A673 (cell line): Measurements from ENCODE around the gene BCAR1. TPM values are rescaled to one million over a fixed set of nuclear protein-coding genes. Genes with fewer than 3 reads are reported as not detected.

Experiments used
- Bru-seq: library from RNA; stranded (reverse); fragments of 400-500 nt; gene quantifications from one replicate; lab custom pipeline; 2021; lab: Mats Ljungman, UMichigan
- BruChase-seq, 2 experiments: library from RNA; stranded (reverse); fragments of 400-500 nt; gene quantifications; one replicate each; lab custom pipeline; 2021; lab: Mats Ljungman, UMichigan
- BruUV-seq: library from RNA; stranded (reverse); fragments of 400-500 nt; replicated peaks from 2 replicates; lab custom pipeline; 2021; lab: Mats Ljungman, UMichigan
- CTCF ChIA-PET: fragments of 300-600 bp; sonication (Branson Sonifier 250); formaldehyde crosslinking; loops from one replicate; lab custom pipeline; 2022; ENCODE audit warnings: antibody characterized with exemption; lab: Charles Lee
- POLR2A ChIA-PET: fragments of 300-600 bp; sonication (Branson Sonifier 250); formaldehyde crosslinking; loops from one replicate; lab custom pipeline; 2022; ENCODE audit warnings: antibody characterized with exemption; ENCODE audit not compliant: low non-redundant PET; lab: Charles Lee
- DNase-seq: peaks from one replicate; pipeline ENCODE4 v3.0.0-alpha.2; 2015; ENCODE audit warnings: low spot score
- H3K27ac ChIP-seq: fragments of 200-600 bp; sonication (generic); 2 replicates; pipeline ENCODE4 v1.5.1; 2016; ENCODE audit warnings: mixed run types, low read depth, mild to moderate bottlenecking, mixed read lengths, antibody characterized with exemption, low read length; ENCODE audit not compliant: poor library complexity, severe bottlenecking
- H3K27me3 ChIP-seq: fragments of 200-600 bp; sonication (generic); replicated peaks from 2 replicates; pipeline ENCODE4 v1.6.1; 2017; ENCODE audit warnings: mixed run types, low read depth, mild to moderate bottlenecking, mixed read lengths, antibody characterized with exemption, low read length; ENCODE audit not compliant: insufficient read depth, poor library complexity
- H3K36me3 ChIP-seq: fragments of 200-600 bp; sonication (generic); 2 replicates; pipeline ENCODE4 v1.6.1; 2016; ENCODE audit warnings: mixed run types, mild to moderate bottlenecking, mixed read lengths, antibody characterized with exemption, low read length; ENCODE audit not compliant: insufficient read depth, poor library complexity, severe bottlenecking
- H3K4me1 ChIP-seq: fragments of 200-600 bp; sonication (generic); 2 replicates; pipeline ENCODE4 v1.6.1; 2017; ENCODE audit warnings: mixed run types, mild to moderate bottlenecking, mixed read lengths, antibody characterized with exemption, low read length; ENCODE audit not compliant: insufficient read depth, poor library complexity, severe bottlenecking
- H3K4me3 ChIP-seq: fragments of 200-600 bp; sonication (generic); 2 replicates; pipeline ENCODE4 v1.5.1; 2016; ENCODE audit warnings: low read depth, mixed run types, mild to moderate bottlenecking, mixed read lengths, low read length; ENCODE audit not compliant: poor library complexity, severe bottlenecking
- H3K9me3 ChIP-seq: fragments of 200-600 bp; sonication (generic); 2 replicates; pipeline ENCODE4 v1.6.1; 2016; ENCODE audit warnings: mixed run types, low read depth, mild to moderate bottlenecking, mixed read lengths, antibody characterized with exemption, low read length; ENCODE audit not compliant: poor library complexity, severe bottlenecking
- EZH2 ChIP-seq: fragments of 200-600 bp; sonication (generic); IDR thresholded peaks from 2 replicates; pipeline ENCODE4 v1.6.1; 2017; ENCODE audit warnings: borderline replicate concordance, low read depth, mild to moderate bottlenecking, mixed read lengths, antibody characterized with exemption, low read length; ENCODE audit not compliant: poor library complexity, severe bottlenecking
- intact Hi-C: fragments of 100-400 bp; cut with micrococcal nuclease; formaldehyde crosslinking; loops from one replicate; pipeline ENCODE4 v1.10.0; 2022; ENCODE audit not compliant: unreplicated experiment
- long read RNA-seq: library from polyadenylated mRNA; stranded (forward); transcript quantifications from one replicate; pipeline ENCODE4 v2.0.0, GENCODE V29; 2022
- total RNA-seq: library from RNA; stranded (reverse); gene quantifications from 2 replicates; pipeline ENCODE4 v1.2.3, GENCODE V29; 2021
- TF ChIP-seq, protein P1 (sequence below): fragments of 300-800, 200-600 bp; sonication (generic); conservative IDR thresholded peaks from 2 replicates; pipeline ENCODE4 v1.5.1; 2017; ENCODE audit warnings: low read depth, mild to moderate bottlenecking, antibody characterized with exemption, low read length, moderate library complexity, mixed read lengths

BCAR1 gene, protein sequence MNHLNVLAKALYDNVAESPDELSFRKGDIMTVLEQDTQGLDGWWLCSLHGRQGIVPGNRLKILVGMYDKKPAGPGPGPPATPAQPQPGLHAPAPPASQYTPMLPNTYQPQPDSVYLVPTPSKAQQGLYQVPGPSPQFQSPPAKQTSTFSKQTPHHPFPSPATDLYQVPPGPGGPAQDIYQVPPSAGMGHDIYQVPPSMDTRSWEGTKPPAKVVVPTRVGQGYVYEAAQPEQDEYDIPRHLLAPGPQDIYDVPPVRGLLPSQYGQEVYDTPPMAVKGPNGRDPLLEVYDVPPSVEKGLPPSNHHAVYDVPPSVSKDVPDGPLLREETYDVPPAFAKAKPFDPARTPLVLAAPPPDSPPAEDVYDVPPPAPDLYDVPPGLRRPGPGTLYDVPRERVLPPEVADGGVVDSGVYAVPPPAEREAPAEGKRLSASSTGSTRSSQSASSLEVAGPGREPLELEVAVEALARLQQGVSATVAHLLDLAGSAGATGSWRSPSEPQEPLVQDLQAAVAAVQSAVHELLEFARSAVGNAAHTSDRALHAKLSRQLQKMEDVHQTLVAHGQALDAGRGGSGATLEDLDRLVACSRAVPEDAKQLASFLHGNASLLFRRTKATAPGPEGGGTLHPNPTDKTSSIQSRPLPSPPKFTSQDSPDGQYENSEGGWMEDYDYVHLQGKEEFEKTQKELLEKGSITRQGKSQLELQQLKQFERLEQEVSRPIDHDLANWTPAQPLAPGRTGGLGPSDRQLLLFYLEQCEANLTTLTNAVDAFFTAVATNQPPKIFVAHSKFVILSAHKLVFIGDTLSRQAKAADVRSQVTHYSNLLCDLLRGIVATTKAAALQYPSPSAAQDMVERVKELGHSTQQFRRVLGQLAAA
- total RNA-seq, result 42.2 and 47.3 TPM in 2 replicates
- percentile 58 among the genes with signal in this experiment for Bru-seq, nascent RNA
- BruChase-seq, experiment 1, labeled RNA remaining after a 2-hour chase, result percentile 66 among the genes with signal in this experiment
- BruChase-seq, experiment 2, labeled RNA remaining after a 6-hour chase, result percentile 65 among the genes with signal in this experiment
- long read RNA-seq, transcript BCAR1-212 (3 exons, 2,692 nt), result minor isoform, 5 of 138 reads
- long read RNA-seq, transcript BCAR1-201 (7 exons, 3,221 nt), result minor isoform, 34 of 138 reads
- long read RNA-seq, transcript BCAR1-207 (7 exons, 3,192 nt), result major isoform, 35 of 138 reads
- long read RNA-seq, partial matches to known transcripts, result 38 of 138 reads
- long read RNA-seq, other reads (novel, unspliced or antisense), result 23 of 138 reads

DNA sequence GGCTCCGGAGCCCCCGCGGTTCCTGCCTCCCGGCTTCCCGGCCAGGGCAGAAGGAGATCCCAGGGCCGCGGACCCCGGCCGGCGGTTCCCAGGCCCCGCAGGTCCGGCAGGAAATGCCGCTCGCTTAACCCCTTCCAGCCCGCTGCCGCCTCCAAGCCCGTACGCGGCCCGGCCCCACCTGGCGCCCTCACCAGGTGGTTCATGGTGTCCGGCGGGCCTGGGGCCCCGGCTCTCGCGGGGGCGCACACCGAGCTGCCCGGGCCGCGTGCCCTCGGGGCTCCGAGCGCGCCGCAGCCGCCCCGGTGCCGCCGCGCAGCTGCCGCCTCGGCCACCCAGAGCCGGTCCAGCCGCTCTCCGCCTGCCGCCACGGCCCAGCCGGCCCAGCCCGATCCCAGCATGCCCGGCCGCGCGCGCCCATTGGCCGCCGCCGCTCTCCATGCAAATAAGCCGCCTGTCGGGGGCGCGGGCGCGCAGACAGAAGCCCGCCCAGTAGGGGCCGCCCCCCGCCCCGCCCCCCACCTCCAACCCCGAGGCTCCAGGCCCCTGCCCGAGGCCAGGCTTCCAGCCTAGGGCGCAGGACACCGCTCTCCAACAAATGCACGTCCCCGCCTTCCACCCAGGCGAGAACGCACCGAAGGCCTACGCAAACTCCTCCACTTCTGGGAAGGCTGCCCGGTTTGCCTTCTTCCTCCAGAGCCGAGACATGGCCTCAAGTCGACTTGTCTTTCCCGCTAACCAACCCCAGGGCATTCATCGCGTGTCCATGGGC is at the start of gene BCAR1:
Gene BCAR1, minus strand, starts transcription at position 345 of the 769 bp plus-strand sequence. Its CDS starts 142 bp downstream, at position 203.
- peak; percentile 89 for DNase-seq
- H3K27ac ChIP-seq, result peak within 1 kb of the TSS; percentile 86
- H3K4me1 ChIP-seq, result peaks cover 45% of the 10 kb centered on the region
- no peaks in the 10 kb centered on the region for H3K9me3 ChIP-seq
- peak within 1 kb of the TSS; percentile 93 for H3K4me3 ChIP-seq
- H3K27me3 ChIP-seq, result no peaks in the 10 kb centered on the region
- no peaks in the 10 kb centered on the region for H3K36me3 ChIP-seq
- CTCF ChIA-PET, result no interaction called here
- TF ChIP-seq EZH2, result no peak
- TF ChIP-seq, protein P1, sequence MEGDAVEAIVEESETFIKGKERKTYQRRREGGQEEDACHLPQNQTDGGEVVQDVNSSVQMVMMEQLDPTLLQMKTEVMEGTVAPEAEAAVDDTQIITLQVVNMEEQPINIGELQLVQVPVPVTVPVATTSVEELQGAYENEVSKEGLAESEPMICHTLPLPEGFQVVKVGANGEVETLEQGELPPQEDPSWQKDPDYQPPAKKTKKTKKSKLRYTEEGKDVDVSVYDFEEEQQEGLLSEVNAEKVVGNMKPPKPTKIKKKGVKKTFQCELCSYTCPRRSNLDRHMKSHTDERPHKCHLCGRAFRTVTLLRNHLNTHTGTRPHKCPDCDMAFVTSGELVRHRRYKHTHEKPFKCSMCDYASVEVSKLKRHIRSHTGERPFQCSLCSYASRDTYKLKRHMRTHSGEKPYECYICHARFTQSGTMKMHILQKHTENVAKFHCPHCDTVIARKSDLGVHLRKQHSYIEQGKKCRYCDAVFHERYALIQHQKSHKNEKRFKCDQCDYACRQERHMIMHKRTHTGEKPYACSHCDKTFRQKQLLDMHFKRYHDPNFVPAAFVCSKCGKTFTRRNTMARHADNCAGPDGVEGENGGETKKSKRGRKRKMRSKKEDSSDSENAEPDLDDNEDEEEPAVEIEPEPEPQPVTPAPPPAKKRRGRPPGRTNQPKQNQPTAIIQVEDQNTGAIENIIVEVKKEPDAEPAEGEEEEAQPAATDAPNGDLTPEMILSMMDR, result no peak
- POLR2A ChIA-PET, result no interaction called here
- intact Hi-C loops, result no loop called here
- BruUV-seq, result no TSS peak

DNA sequence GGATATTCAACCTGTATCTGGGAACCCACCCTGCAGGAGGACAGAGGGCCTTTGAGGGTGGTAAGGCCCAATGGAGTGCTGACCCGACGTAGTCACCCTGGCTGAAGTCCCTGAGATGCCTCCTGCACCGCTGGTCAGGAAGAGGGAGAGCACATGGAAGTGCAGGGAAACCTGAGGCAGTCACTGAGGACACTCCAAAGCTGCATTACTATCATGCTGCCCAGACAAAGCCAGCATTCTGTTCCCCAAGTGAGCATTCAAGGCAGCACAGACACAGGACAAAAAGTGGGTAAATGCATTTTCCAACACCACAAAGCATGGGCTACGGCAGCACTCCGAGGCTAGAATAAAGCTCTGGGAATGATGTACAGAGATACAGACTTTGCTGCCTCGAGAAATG is 46.8 kb upstream of the BCAR1 start:
- POLR2A ChIA-PET, result no interaction called here
- Histone ChIP-seq H3K36me3 (peaks cover 25% of the 10 kb centered on the region), H3K9me3 (no peaks in the 10 kb centered on the region), H3K27ac (peak overlapping the region; percentile 27), H3K4me3 (no peak overlapping the region), H3K27me3 (no peaks in the 10 kb centered on the region), H3K4me1 (peaks cover 22% of the 10 kb centered on the region)
- no TSS peak for BruUV-seq
- CTCF ChIA-PET, result no interaction called here
- intact Hi-C loops, result no loop called here
- TF ChIP-seq EZH2, result no peak
- TF ChIP-seq, protein P1, result no peak
- no peak for DNase-seq
